Measurements from ENCODE around the gene IPP. TPM values are rescaled to one million over a fixed set of nuclear protein-coding genes. Genes with fewer than 3 reads are reported as not detected.

The IPP gene
- total and polyA plus RNA-seq, 4 donors = 3.9 to 16.0 (median 8.4) TPM

- Histone ChIP-seq H3K27ac (ENCODE audit: low read depth in 1 of 2, low read length in 1 of 2) (no peak overlapping the region), H3K4me1 (ENCODE audit: control insufficient read depth in 5 of 5, insufficient read depth in 5 of 5, low read length in 5 of 5) (peaks cover 5 to 39% (median 10%) of the 10 kb centered on the region in 5 donors), H3K4me3 (no peak overlapping the region), H3K9ac (ENCODE audit: insufficient read depth in 1 of 2, low read length in 2 of 2) (no peak overlapping the region), H3K27me3 (ENCODE audit: control insufficient read depth in 3 of 3, insufficient read depth in 3 of 3, low read length in 2 of 3) (no peaks in the 10 kb centered on the region), H3K36me3 (ENCODE audit: control insufficient read depth in 4 of 4, insufficient read depth in 4 of 4, low read length in 4 of 4) (peaks cover 0 to 3% (median under 1%) of the 10 kb centered on the region in 4 donors), H3K9me3 (ENCODE audit: control insufficient read depth in 4 of 4, insufficient read depth in 3 of 4, low read length in 3 of 4) (no peaks in the 10 kb centered on the region)
- DNase-seq (no peak), ATAC-seq (ENCODE audit: insufficient read depth, low FRiP score) (no peak)
- 86% methylated on average over 5 of the region's 5 CpGs for WGBS, 2 donors
- TF ChIP-seq CTCF (IDR thresholded peaks at IDR 0.05; ENCODE audit: control extremely low read depth, extremely low read depth) = no peak
Measured at GRCh38 chr1:45674478-45674877, 76.0 kb downstream of the IPP start.

- peaks cover 0 to 34% (median 7%) of the 10 kb centered on the region in 5 donors for H3K4me1 ChIP-seq (ENCODE audit: control insufficient read depth in 5 of 5, insufficient read depth in 5 of 5, low read length in 5 of 5)
- H3K9ac ChIP-seq (ENCODE audit: insufficient read depth in 1 of 2, low read length in 2 of 2) = no peak overlapping the region
- H3K4me3 ChIP-seq = no peak overlapping the region
- H3K9me3 ChIP-seq (ENCODE audit: control insufficient read depth in 4 of 4, insufficient read depth in 3 of 4, low read length in 3 of 4) = no peaks in the 10 kb centered on the region
- DNase-seq (no peak), ATAC-seq (ENCODE audit: insufficient read depth, low FRiP score) (no peak)
- H3K27ac ChIP-seq (ENCODE audit: low read depth in 1 of 2, low read length in 1 of 2) = no peak overlapping the region
- 71 to 95% methylated on average over 4 of the region's 4 CpGs for WGBS, 2 donors
- no peaks in the 10 kb centered on the region for H3K27me3 ChIP-seq (ENCODE audit: control insufficient read depth in 3 of 3, insufficient read depth in 3 of 3, low read length in 2 of 3)
- peaks cover 0 to 3% (median under 1%) of the 10 kb centered on the region in 4 donors for H3K36me3 ChIP-seq (ENCODE audit: control insufficient read depth in 4 of 4, insufficient read depth in 4 of 4, low read length in 4 of 4)
- TF ChIP-seq CTCF (IDR thresholded peaks at IDR 0.05; ENCODE audit: control extremely low read depth, extremely low read depth) = no peak
Measured at GRCh38 chr1:45673956-45674355, 76.5 kb downstream of the IPP start.

- H3K27me3 ChIP-seq (ENCODE audit: control insufficient read depth in 3 of 3, insufficient read depth in 3 of 3, low read length in 2 of 3) = no peaks in the 10 kb centered on the region
- no peak overlapping the region for H3K27ac ChIP-seq (ENCODE audit: low read depth in 1 of 2, low read length in 1 of 2)
- DNase-seq (no peak), ATAC-seq (ENCODE audit: insufficient read depth, low FRiP score) (no peak)
- no peak overlapping the region for H3K9ac ChIP-seq (ENCODE audit: insufficient read depth in 1 of 2, low read length in 2 of 2)
- no peak overlapping the region for H3K4me3 ChIP-seq
- TF ChIP-seq CTCF (IDR thresholded peaks at IDR 0.05; ENCODE audit: control extremely low read depth, extremely low read depth) = no peak
- WGBS, 2 donors = 74 to 75% methylated on average over 6 of the region's 6 CpGs
- H3K36me3 ChIP-seq (ENCODE audit: control insufficient read depth in 4 of 4, insufficient read depth in 4 of 4, low read length in 4 of 4) = peaks cover 0 to 3% (median under 1%) of the 10 kb centered on the region in 4 donors
- H3K9me3 ChIP-seq (ENCODE audit: control insufficient read depth in 4 of 4, insufficient read depth in 3 of 4, low read length in 3 of 4) = no peaks in the 10 kb centered on the region
- peaks cover 0 to 40% (median 0%) of the 10 kb centered on the region in 5 donors for H3K4me1 ChIP-seq (ENCODE audit: control insufficient read depth in 5 of 5, insufficient read depth in 5 of 5, low read length in 5 of 5)
Measured at GRCh38 chr1:45669859-45670655, 80.4 kb downstream of the IPP start.
